HepG2 (cell line): Measurements from ENCODE around the gene PNMA8B. TPM values are rescaled to one million over a fixed set of nuclear protein-coding genes. Genes with fewer than 3 reads are reported as not detected.

Experiments used
- ATAC-seq: fragments of 200-7000 bp; cut with Tn5 transposase; 3 replicates; pipeline ENCODE4 v1.9.1; 2020; ENCODE audit warnings: mild to moderate bottlenecking, moderate library complexity
- BruUV-seq: library from RNA; stranded (reverse); fragments of 400-500 nt; replicated peaks from 2 replicates; lab custom pipeline; 2021; lab: Mats Ljungman, UMichigan
- CTCF ChIA-PET: fragments of 300-600 bp; formaldehyde crosslinking; extraction: SDS; loops from one replicate; lab custom pipeline; 2021; ENCODE audit warnings: low total read pairs, inconsistent platforms, low intra/inter-chr PET ratio; lab: Yijun Ruan, JAX
- POLR2A ChIA-PET: fragments of 350-600 bp; sonication (Branson Sonifier 250); formaldehyde crosslinking; loops from one replicate; lab custom pipeline; 2020; ENCODE audit warnings: antibody characterized with exemption, inconsistent platforms; lab: Yijun Ruan, JAX
- DNase-seq: peaks from one replicate; pipeline ENCODE4 v3.0.0-alpha.2; 2015; ENCODE audit warnings: low spot score
- FAIRE-seq: peaks from 3 replicates; lab custom pipeline; 2011; peaks lifted over from hg19 to GRCh38; lab: Jason Lieb, UNC
- H2AFZ ChIP-seq: one replicate; pipeline ENCODE4 v1.6.1; 2011; ENCODE audit warnings: low read length, inconsistent platforms
- H3K27ac ChIP-seq: fragments of 300-600 bp; 3 replicates; pipeline ENCODE4 v1.8.0; 2011; ENCODE audit warnings: mixed run types, mild to moderate bottlenecking, mixed read lengths, low read length, inconsistent platforms; ENCODE audit not compliant: insufficient read depth; ENCODE audit errors: extremely low read length
- H3K27me3 ChIP-seq, 2 experiments: fragments of 200-600 bp in 1 of 2; 2 replicates in 1 of 2; 3 replicates in 1 of 2; pipeline versions ENCODE4 v1.6.0 to v1.8.0; 2011; ENCODE audit warnings: low read length in 2 of 2, mild to moderate bottlenecking in 2 of 2, moderate library complexity in 2 of 2, inconsistent platforms in 1 of 2; ENCODE audit not compliant: insufficient read depth in 2 of 2, control insufficient read depth in 1 of 2
- H3K36me3 ChIP-seq, 2 experiments: fragments of 200-600 bp in 1 of 2; replicated peaks in 1 of 2; 2 replicates in 1 of 2; 3 replicates in 1 of 2; pipeline versions ENCODE4 v1.5.1 to v1.8.0; 2011; ENCODE audit warnings: low read length in 2 of 2, inconsistent platforms in 1 of 2; ENCODE audit not compliant: insufficient read depth in 2 of 2, control insufficient read depth in 1 of 2
- H3K4me1 ChIP-seq: 2 replicates; pipeline ENCODE4 v1.5.1; 2012; ENCODE audit warnings: low read length, inconsistent platforms; ENCODE audit not compliant: insufficient read depth
- H3K4me2 ChIP-seq: 2 replicates; pipeline ENCODE4 v1.6.0; 2011; ENCODE audit warnings: low read depth, low read length, inconsistent platforms
- H3K4me3 ChIP-seq, 3 experiments: fragments of 200-600 bp in 1 of 3; sonication (generic), shearing (Covaris generic) in 1 of 3; replicated peaks in 1 of 3; 2 replicates each; pipeline ENCODE4 v1.5.1; 2011 to 2016; ENCODE audit warnings: low read length in 3 of 3, inconsistent platforms in 2 of 3, low read depth in 2 of 3, mild to moderate bottlenecking in 2 of 3, control low read depth in 1 of 3, mixed read lengths in 1 of 3; ENCODE audit not compliant: insufficient read depth in 1 of 3
- H3K79me2 ChIP-seq: one replicate; pipeline ENCODE4 v1.6.1; 2011; ENCODE audit warnings: low read length, inconsistent platforms; ENCODE audit not compliant: insufficient read depth
- H3K9ac ChIP-seq: 2 replicates; pipeline ENCODE4 v1.6.0; 2011; ENCODE audit warnings: mild to moderate bottlenecking, low read depth, low read length, inconsistent platforms; ENCODE audit not compliant: insufficient read depth
- H3K9me3 ChIP-seq: 2 replicates; pipeline ENCODE4 v1.5.1; 2012; ENCODE audit warnings: mild to moderate bottlenecking, low read length
- H4K20me1 ChIP-seq: 2 replicates; pipeline ENCODE4 v1.6.0; 2011; ENCODE audit warnings: inconsistent platforms, mild to moderate bottlenecking, low read length, moderate library complexity; ENCODE audit not compliant: insufficient read depth
- AKAP8 ChIP-seq: sonication (generic); formaldehyde crosslinking; IDR thresholded peaks from 2 replicates; pipeline ENCODE4 v1.5.1; 2020; ENCODE audit warnings: mild to moderate bottlenecking, missing genetic modification reagents
- CREB1 ChIP-seq, 2 experiments: fragments of 450-650 bp in 1 of 2; IDR thresholded peaks; 2 replicates each; pipeline ENCODE4 v1.6.1; 2016 to 2017; ENCODE audit warnings: control low read depth in 1 of 2, mild to moderate bottlenecking in 1 of 2, missing compliant biosample characterization in 1 of 2, missing genetic modification characterization in 1 of 2
- FOXP1 ChIP-seq, 2 experiments: fragments of 450-650 bp in 1 of 2; IDR thresholded peaks; 2 replicates each; pipeline ENCODE4 v1.6.1; 2017 to 2018; ENCODE audit warnings: antibody characterized with exemption in 1 of 2
- HNRNPL ChIP-seq: fragments of 200-400 bp; formaldehyde crosslinking; IDR thresholded peaks from 2 replicates; pipeline ENCODE4 v1.6.1; 2017; ENCODE audit warnings: mild to moderate bottlenecking, low read depth, low read length
- KAT2B ChIP-seq: fragments of 150-350 bp; IDR thresholded peaks from 2 replicates; pipeline ENCODE4 v1.6.1; 2014; ENCODE audit warnings: low read depth, low read length, borderline replicate concordance
- MYNN ChIP-seq: sonication (generic); formaldehyde crosslinking; IDR thresholded peaks from 2 replicates; pipeline ENCODE4 v1.4.0; 2020; ENCODE audit warnings: mild to moderate bottlenecking, low read depth, missing genetic modification reagents
- PCBP1 ChIP-seq: fragments of 200-400 bp; formaldehyde crosslinking; IDR thresholded peaks from 2 replicates; pipeline ENCODE4 v1.6.1; 2017; ENCODE audit warnings: mild to moderate bottlenecking, low read depth, low read length, borderline replicate concordance
- WIZ ChIP-seq: sonication (generic); formaldehyde crosslinking; IDR thresholded peaks from 2 replicates; pipeline ENCODE4 v1.5.1; 2020; ENCODE audit warnings: mild to moderate bottlenecking, missing genetic modification reagents
- ZFP36 ChIP-seq: fragments of 150-350 bp; IDR thresholded peaks from 2 replicates; pipeline ENCODE4 v1.6.1; 2018; ENCODE audit warnings: borderline replicate concordance, low read length, low read depth; ENCODE audit not compliant: partially characterized antibody
- ZKSCAN5 ChIP-seq: sonication (generic); formaldehyde crosslinking; IDR thresholded peaks from 2 replicates; pipeline ENCODE4 v1.5.1; 2020; ENCODE audit warnings: mild to moderate bottlenecking, missing genetic modification reagents
- ZMYM2 ChIP-seq: sonication (generic); formaldehyde crosslinking; IDR thresholded peaks from 2 replicates; pipeline ENCODE4 v1.8.0; 2022; ENCODE audit warnings: mild to moderate bottlenecking, missing genetic modification reagents
- ZNF274 ChIP-seq: sonication (generic); formaldehyde crosslinking; IDR thresholded peaks from 2 replicates; pipeline ENCODE4 v1.5.1; 2020; ENCODE audit warnings: mild to moderate bottlenecking, missing genetic modification reagents
- ZNF496 ChIP-seq: sonication (generic); formaldehyde crosslinking; IDR thresholded peaks from 2 replicates; pipeline ENCODE4 v1.8.1; 2023; ENCODE audit warnings: mild to moderate bottlenecking, moderate library complexity, missing genetic modification reagents; ENCODE audit not compliant: insufficient replicate concordance
- ZNF670 ChIP-seq: sonication (generic); formaldehyde crosslinking; IDR thresholded peaks from 2 replicates; pipeline ENCODE4 v1.8.0; 2022; ENCODE audit warnings: mild to moderate bottlenecking, missing genetic modification reagents, borderline replicate concordance
- WGBS: methylation state at CpG from one replicate; pipeline ENCODE4 v1.1.6; 2017; ENCODE audit warnings: low lambda C conversion rate; 5-methylcytosine and 5-hydroxymethylcytosine counted together
- in situ Hi-C: cut with HindIII; loops from 2 replicates; pipeline ENCODE4 v1.10.0; 2017; ENCODE audit warnings: low pct_unique_long_range_greater_than_20kb; ENCODE audit not compliant: extremely low pct_ligation_motif_present
- intact Hi-C: fragments of 100-400 bp; cut with micrococcal nuclease; formaldehyde crosslinking; loops from one replicate; pipeline ENCODE4 v1.10.0; 2022; ENCODE audit not compliant: unreplicated experiment
- polyA plus RNA-seq, 8 experiments: library from polyadenylated mRNA; depleted of rRNA in 3 of 8; stranded (reverse) in 7 of 8; unstranded in 1 of 8; fragments of >200 nt; fragmentation: Illumina TruSeq in 4 of 8; extraction: Trizol in 4 of 8; gene quantifications; 2 replicates each; pipeline versions ENCODE4 v1.2.1 to v1.2.3, GENCODE V29; 2011 to 2016; ENCODE audit warnings: low read depth in 4 of 8, missing spikeins in 1 of 8, mixed read lengths in 1 of 8; ENCODE audit not compliant: insufficient read depth in 1 of 8
- total RNA-seq, 5 experiments: library from RNA; depleted of rRNA; stranded (reverse); fragments of >200 nt; fragmentation: Illumina TruSeq; extraction: Trizol; gene quantifications; 2 replicates each; pipeline ENCODE4 v1.2.3, GENCODE V29; 2016; ENCODE audit warnings: low read depth in 1 of 5
- TF ChIP-seq, protein P1 (sequence below): sonication (generic); formaldehyde crosslinking; IDR thresholded peaks from 2 replicates; pipeline ENCODE4 v1.9.0; 2022; ENCODE audit warnings: low read depth, missing genetic modification reagents
- TF ChIP-seq, protein P2 (sequence below): sonication (generic); formaldehyde crosslinking; IDR thresholded peaks from 2 replicates; pipeline ENCODE4 v1.4.0; 2020; ENCODE audit warnings: missing genetic modification reagents
- TF ChIP-seq, protein P3 (sequence below): sonication (generic); formaldehyde crosslinking; IDR thresholded peaks from 2 replicates; pipeline ENCODE4 v1.8.1; 2023; ENCODE audit warnings: mild to moderate bottlenecking, missing genetic modification reagents, borderline replicate concordance

The PNMA8B gene
- total and polyA plus RNA-seq, 2 of the 13 experiments (the other 11 are each of a cell fraction or from before 2014, with no cell fraction given) = not detected

DNA sequence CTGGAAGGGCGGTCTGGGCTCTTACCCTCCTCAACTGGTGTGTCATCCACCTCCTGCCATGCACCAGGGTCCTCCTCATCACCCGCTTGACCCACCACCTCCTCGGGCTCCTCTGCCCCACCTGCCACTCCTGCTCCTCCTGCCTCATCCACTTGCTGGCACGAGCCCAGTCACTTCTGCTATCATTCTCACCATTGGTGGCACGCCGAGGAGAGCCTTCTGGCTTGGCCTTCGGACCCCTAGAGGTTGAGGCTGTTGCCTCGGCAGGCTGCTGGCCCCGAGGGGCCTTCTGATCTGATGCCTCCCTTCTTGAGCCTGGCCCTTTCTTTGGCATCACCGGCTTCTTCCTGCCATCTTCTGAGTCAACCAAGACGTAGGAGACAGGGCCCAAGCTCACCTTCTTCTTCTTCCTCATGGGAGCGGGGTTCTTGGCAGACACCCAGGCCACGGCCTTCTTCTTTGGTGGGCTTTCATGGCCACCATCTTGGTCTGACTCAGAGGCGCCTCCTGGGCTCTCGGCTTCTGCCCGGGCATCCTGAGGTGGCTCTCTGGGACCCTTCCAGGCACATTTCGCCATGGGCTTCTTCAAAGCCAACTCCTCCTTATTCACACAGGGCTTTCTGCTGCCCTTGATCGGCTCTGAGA is 26.0 kb downstream of the PNMA8B start:
- no peak for FAIRE-seq
- no peak overlapping the region for H2AFZ ChIP-seq
- CTCF ChIA-PET = no interaction called here
- ATAC-seq = no peak
- peaks cover 2 to 19% of the 10 kb centered on the region in 2 experiments; a peak in 3 of 5 replicates for H3K27me3 ChIP-seq
- no peaks in the 10 kb centered on the region for H4K20me1 ChIP-seq
- no peak overlapping the region for H3K9ac ChIP-seq
- BruUV-seq = no TSS peak
- in situ Hi-C loops = no loop called here
- POLR2A ChIA-PET = no interaction called here
- no peaks in the 10 kb centered on the region for H3K79me2 ChIP-seq
- no peak overlapping the region for H3K4me2 ChIP-seq
- H3K4me3 ChIP-seq = no peak overlapping the region
- no peaks in the 10 kb centered on the region for H3K9me3 ChIP-seq
- TF ChIP-seq HNRNPL = no peak
- TF ChIP-seq FOXP1 (IDR thresholded peaks at IDR 0.05) = no peak
- no peak for TF ChIP-seq FOXP1 (CRISPR knock-in tag; IDR thresholded peaks at IDR 0.05)
- no peak for TF ChIP-seq ZMYM2 (CRISPR knock-in tag)
- TF ChIP-seq AKAP8 (CRISPR knock-in tag) = no peak
- TF ChIP-seq CREB1 (IDR thresholded peaks at IDR 0.05) = no peak
- no peak for TF ChIP-seq CREB1 (CRISPR knock-in tag; IDR thresholded peaks at IDR 0.05)
- TF ChIP-seq, protein P1, sequence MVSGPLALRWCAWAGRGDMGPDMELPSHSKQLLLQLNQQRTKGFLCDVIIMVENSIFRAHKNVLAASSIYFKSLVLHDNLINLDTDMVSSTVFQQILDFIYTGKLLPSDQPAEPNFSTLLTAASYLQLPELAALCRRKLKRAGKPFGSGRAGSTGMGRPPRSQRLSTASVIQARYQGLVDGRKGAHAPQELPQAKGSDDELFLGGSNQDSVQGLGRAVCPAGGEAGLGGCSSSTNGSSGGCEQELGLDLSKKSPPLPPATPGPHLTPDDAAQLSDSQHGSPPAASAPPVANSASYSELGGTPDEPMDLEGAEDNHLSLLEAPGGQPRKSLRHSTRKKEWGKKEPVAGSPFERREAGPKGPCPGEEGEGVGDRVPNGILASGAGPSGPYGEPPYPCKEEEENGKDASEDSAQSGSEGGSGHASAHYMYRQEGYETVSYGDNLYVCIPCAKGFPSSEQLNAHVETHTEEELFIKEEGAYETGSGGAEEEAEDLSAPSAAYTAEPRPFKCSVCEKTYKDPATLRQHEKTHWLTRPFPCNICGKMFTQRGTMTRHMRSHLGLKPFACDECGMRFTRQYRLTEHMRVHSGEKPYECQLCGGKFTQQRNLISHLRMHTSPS = no peak
- TF ChIP-seq ZNF274 (CRISPR knock-in tag) = no peak
- TF ChIP-seq PCBP1 = no peak
- no peak for TF ChIP-seq KAT2B
- TF ChIP-seq, protein P2, sequence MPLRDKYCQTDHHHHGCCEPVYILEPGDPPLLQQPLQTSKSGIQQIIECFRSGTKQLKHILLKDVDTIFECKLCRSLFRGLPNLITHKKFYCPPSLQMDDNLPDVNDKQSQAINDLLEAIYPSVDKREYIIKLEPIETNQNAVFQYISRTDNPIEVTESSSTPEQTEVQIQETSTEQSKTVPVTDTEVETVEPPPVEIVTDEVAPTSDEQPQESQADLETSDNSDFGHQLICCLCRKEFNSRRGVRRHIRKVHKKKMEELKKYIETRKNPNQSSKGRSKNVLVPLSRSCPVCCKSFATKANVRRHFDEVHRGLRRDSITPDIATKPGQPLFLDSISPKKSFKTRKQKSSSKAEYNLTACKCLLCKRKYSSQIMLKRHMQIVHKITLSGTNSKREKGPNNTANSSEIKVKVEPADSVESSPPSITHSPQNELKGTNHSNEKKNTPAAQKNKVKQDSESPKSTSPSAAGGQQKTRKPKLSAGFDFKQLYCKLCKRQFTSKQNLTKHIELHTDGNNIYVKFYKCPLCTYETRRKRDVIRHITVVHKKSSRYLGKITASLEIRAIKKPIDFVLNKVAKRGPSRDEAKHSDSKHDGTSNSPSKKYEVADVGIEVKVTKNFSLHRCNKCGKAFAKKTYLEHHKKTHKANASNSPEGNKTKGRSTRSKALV (CRISPR knock-in tag) = no peak
- no peak for TF ChIP-seq WIZ
- TF ChIP-seq ZFP36 = no peak
- no peak for TF ChIP-seq ZKSCAN5 (CRISPR knock-in tag)
- no peak for TF ChIP-seq ZNF496 (CRISPR knock-in tag)
- TF ChIP-seq, protein P3, sequence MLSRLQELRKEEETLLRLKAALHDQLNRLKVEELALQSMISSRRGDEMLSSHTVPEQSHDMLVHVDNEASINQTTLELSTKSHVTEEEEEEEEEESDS (CRISPR knock-in tag) = no peak
- no peak for TF ChIP-seq MYNN (CRISPR knock-in tag)
- TF ChIP-seq ZNF670 = no peak
- no peak overlapping the region for H3K27ac ChIP-seq
- intact Hi-C loops = no loop called here
- 70% methylated on average over 17 of the region's 18 CpGs for WGBS
- peaks cover 27% of the 10 kb centered on the region for H3K4me1 ChIP-seq
- DNase-seq = no peak
- H3K36me3 ChIP-seq = no peaks in the 10 kb centered on the region
